Small intestine (tissue), 7 donors: ENCODE measurements around the gene OR5K1. TPM values are rescaled to one million over a fixed set of nuclear protein-coding genes. Genes with fewer than 3 reads are reported as not detected.
A peak's percentile ranks its signal among the peaks of the same experiment; 100 is the strongest.

ENCODE experiments used
- DNase-seq, 2 donors: peaks; one replicate each; pipeline versions ENCODE4 v3.0.0 to v3.0.0-alpha.2; 2013
- FAIRE-seq: peaks from 2 replicates; lab custom pipeline; 2012; peaks lifted over from hg19 to GRCh38; lab: Jason Lieb, UNC
- H3K27ac ChIP-seq, 3 donors: one replicate each; pipeline ENCODE4 v1.5.1; 2013; ENCODE audit warnings: low read length in 2 of 3, mild to moderate bottlenecking in 2 of 3, control low read depth in 1 of 3, inconsistent platforms in 1 of 3, low read depth in 1 of 3, moderate library complexity in 1 of 3
- H3K27me3 ChIP-seq, 3 donors: one replicate each; pipeline ENCODE4 v1.6.1; 2013; ENCODE audit warnings: low read length in 3 of 3, inconsistent platforms in 1 of 3; ENCODE audit not compliant: control insufficient read depth in 3 of 3, insufficient read depth in 3 of 3
- H3K36me3 ChIP-seq, 3 donors: one replicate each; pipeline ENCODE4 v1.6.1; 2013; ENCODE audit warnings: low read length in 3 of 3, inconsistent platforms in 1 of 3, low read depth in 1 of 3, mild to moderate bottlenecking in 1 of 3, moderate library complexity in 1 of 3; ENCODE audit not compliant: control insufficient read depth in 3 of 3, insufficient read depth in 2 of 3
- H3K4me1 ChIP-seq, 3 donors: one replicate each; pipeline ENCODE4 v1.6.1; 2013; ENCODE audit warnings: low read length in 2 of 3, inconsistent platforms in 1 of 3, low read depth in 1 of 3, mild to moderate bottlenecking in 1 of 3, moderate library complexity in 1 of 3; ENCODE audit not compliant: control insufficient read depth in 3 of 3, insufficient read depth in 2 of 3
- H3K4me3 ChIP-seq, 3 donors: one replicate each; pipeline ENCODE4 v1.5.1; 2013; ENCODE audit warnings: low read length in 3 of 3, control low read depth in 1 of 3, inconsistent platforms in 1 of 3, low read depth in 1 of 3, mild to moderate bottlenecking in 1 of 3, moderate library complexity in 1 of 3
- H3K9me3 ChIP-seq, 2 donors: one replicate each; pipeline ENCODE4 v1.6.1; 2013; ENCODE audit warnings: low read depth in 1 of 2, low read length in 1 of 2; ENCODE audit not compliant: control insufficient read depth in 2 of 2, insufficient read depth in 1 of 2
- WGBS, 3 donors: extraction: QIAGEN DNeasy Blood & Tissue Kit; methylation state at CpG; one replicate each; pipeline ENCODE4 v1.1.7; 2013; 5-methylcytosine and 5-hydroxymethylcytosine counted together
- polyA plus RNA-seq, 4 donors: library from polyadenylated mRNA; stranded (reverse) in 3 of 4; unstranded in 1 of 4; fragments of 200-250 nt in 3 of 4; fragments of 120-200 nt in 1 of 4; gene quantifications; one replicate each; pipeline versions ENCODE4 v1.2.1 to v1.2.3, GENCODE V29; 2013
- donor health status: healthy with polysubstance abuse.
- donor health status: control.
- donor health status: control.
- donor health status: Bipolar disorder and iron deficiency.
- donor health status: healthy.

Gene OR5K1
- polyA plus RNA-seq, 4 donors = not detected

GRCh38 chr3:98519351-98519750 is 56.4 kb downstream of the OR5K1 start:
- H3K27ac ChIP-seq = no peak overlapping the region
- WGBS, 3 donors = 5 to 90% (median 83%) methylated on average over 1 of the region's 1 CpG

DNA sequence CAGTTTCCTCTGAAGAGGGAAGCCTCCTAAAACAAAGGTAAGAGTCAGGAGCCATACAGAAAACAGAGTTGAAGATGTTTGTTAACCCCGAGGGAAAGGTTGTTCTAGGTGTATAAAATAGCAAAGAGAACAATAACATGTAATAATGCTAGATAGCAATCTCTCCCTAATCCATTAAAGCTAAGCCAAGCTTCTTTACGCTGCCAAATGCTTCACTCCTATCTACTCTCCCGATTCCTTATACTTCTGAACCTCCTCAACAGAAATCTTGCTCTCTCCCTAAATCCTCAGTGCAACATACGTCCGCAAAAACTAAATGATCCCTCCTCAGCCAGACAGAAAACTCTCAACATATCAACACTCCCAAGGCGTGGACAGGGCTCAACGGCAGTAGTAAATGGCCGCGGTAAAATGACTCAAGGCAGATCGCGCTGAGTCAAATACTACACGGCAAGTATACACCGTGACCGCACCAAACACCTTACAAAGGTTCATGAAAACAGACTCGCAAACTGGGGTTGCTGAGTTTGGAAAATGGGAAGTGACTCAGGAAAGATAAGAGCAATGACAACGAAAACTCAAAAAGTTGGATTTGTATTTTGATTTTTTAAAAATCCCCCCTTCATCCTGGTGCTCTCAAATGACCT is 59.0 kb downstream of the OR5K1 start:
- peak overlapping the region; percentile 91 to 98 (median 98) for H3K27ac ChIP-seq
- DNase-seq = peak; percentile 78 to 81
- 0 to 1% (median 1%) methylated on average over 16 of the region's 16 CpGs for WGBS, 3 donors
- peak overlapping the region; percentile 58 to 95 (median 71) for H3K4me3 ChIP-seq
- no peaks in the 10 kb centered on the region for H3K9me3 ChIP-seq
- H3K36me3 ChIP-seq = peaks cover 0 to 3% (median 3%) of the 10 kb centered on the region in 3 donors
- H3K27me3 ChIP-seq = no peaks in the 10 kb centered on the region
- FAIRE-seq = no peak
- peaks cover 3 to 11% (median 4%) of the 10 kb centered on the region in 3 donors for H3K4me1 ChIP-seq

More at GRCh38 chr3:98519351-98519750, 56.4 kb downstream of the OR5K1 start:
- peak overlapping the region in 1 of 3 donors; percentile 2 for H3K4me3 ChIP-seq
- H3K27me3 ChIP-seq = no peaks in the 10 kb centered on the region
- H3K4me1 ChIP-seq = peaks cover 3 to 11% (median 4%) of the 10 kb centered on the region in 3 donors
- no peak for DNase-seq
- no peaks in the 10 kb centered on the region for H3K9me3 ChIP-seq
- H3K36me3 ChIP-seq = peaks cover 3 to 10% (median 6%) of the 10 kb centered on the region in 3 donors
- FAIRE-seq = no peak

Other genes starting within 250 kb of the OR5K1 start
- not detected for gene OR5H6, start 199.0 kb upstream of the OR5K1 start, polyA plus RNA-seq
- not detected for gene OR5H2, start 180.7 kb upstream of the OR5K1 start, polyA plus RNA-seq
- gene OR5K4, start 109.3 kb upstream of the OR5K1 start, polyA plus RNA-seq = not detected
- not detected for gene OR5K3, start 72.5 kb upstream of the OR5K1 start, polyA plus RNA-seq
- under 1 TPM in 1 of 4 donors, not detected in 3; 0.10 TPM for gene OR5K2, start 34.5 kb downstream of the OR5K1 start, polyA plus RNA-seq
- 10 to 100 TPM; 30.8 to 98.9 (median 51.8) TPM for gene CLDND1, start 59.7 kb downstream of the OR5K1 start, polyA plus RNA-seq
- under 1 TPM in 3 of 4 donors, not detected in 1; 0.16 to 0.54 (median 0.30) TPM for gene GPR15, start 68.8 kb downstream of the OR5K1 start, polyA plus RNA-seq
- 10 to 100 TPM; 13.4 to 28.8 (median 21.2) TPM for gene CPOX, start 130.4 kb downstream of the OR5K1 start, polyA plus RNA-seq